Neutrophil (primary cell): Measurements from ENCODE around the gene TPGS2.
A peak's percentile ranks its signal among the peaks of the same experiment; 100 is the strongest.
"Not testable (repeated sequence)": the region's sequence is repeated elsewhere in the genome, so short reads cannot be mapped to it uniquely, and the experiment has no call there.

Source experiments
- H3K27ac ChIP-seq: fragments of 200-600 bp; sonication (generic); 2 replicates; pipeline ENCODE4 v1.5.1; 2016; ENCODE audit warnings: mild to moderate bottlenecking, moderate library complexity
- H3K27me3 ChIP-seq: fragments of 200-600 bp; sonication (generic); 2 replicates; pipeline ENCODE4 v1.6.0; 2016; ENCODE audit warnings: mild to moderate bottlenecking
- H3K36me3 ChIP-seq: fragments of 200-600 bp; sonication (generic); 2 replicates; pipeline ENCODE4 v1.5.1; 2017
- H3K4me1 ChIP-seq, 2 experiments: fragments of 200-600 bp in 1 of 2; sonication (generic) in 1 of 2; 1 replicate in 1 of 2; 2 replicates in 1 of 2; pipeline versions ENCODE4 v1.5.1 to v1.6.1; 2013 to 2016; ENCODE audit warnings: low read depth in 1 of 2, low read length in 1 of 2, mild to moderate bottlenecking in 1 of 2, moderate library complexity in 1 of 2; ENCODE audit not compliant: control insufficient read depth in 1 of 2, insufficient read depth in 1 of 2
- H3K4me3 ChIP-seq, 2 experiments: fragments of 200-600 bp in 1 of 2; sonication (generic) in 1 of 2; 1 replicate in 1 of 2; 2 replicates in 1 of 2; pipeline ENCODE4 v1.5.1; 2013 to 2016; ENCODE audit warnings: low read depth in 1 of 2, low read length in 1 of 2, mild to moderate bottlenecking in 1 of 2, moderate library complexity in 1 of 2
- H3K9me3 ChIP-seq: fragments of 200-600 bp; sonication (generic); 2 replicates; pipeline ENCODE4 v1.5.1; 2016
- CTCF ChIP-seq: fragments of 200-600 bp; sonication (generic); IDR thresholded peaks from 2 replicates; pipeline ENCODE4 v1.5.1; 2016; ENCODE audit warnings: antibody characterized with exemption

The TPGS2 gene, protein sequence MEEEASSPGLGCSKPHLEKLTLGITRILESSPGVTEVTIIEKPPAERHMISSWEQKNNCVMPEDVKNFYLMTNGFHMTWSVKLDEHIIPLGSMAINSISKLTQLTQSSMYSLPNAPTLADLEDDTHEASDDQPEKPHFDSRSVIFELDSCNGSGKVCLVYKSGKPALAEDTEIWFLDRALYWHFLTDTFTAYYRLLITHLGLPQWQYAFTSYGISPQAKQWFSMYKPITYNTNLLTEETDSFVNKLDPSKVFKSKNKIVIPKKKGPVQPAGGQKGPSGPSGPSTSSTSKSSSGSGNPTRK

DNA sequence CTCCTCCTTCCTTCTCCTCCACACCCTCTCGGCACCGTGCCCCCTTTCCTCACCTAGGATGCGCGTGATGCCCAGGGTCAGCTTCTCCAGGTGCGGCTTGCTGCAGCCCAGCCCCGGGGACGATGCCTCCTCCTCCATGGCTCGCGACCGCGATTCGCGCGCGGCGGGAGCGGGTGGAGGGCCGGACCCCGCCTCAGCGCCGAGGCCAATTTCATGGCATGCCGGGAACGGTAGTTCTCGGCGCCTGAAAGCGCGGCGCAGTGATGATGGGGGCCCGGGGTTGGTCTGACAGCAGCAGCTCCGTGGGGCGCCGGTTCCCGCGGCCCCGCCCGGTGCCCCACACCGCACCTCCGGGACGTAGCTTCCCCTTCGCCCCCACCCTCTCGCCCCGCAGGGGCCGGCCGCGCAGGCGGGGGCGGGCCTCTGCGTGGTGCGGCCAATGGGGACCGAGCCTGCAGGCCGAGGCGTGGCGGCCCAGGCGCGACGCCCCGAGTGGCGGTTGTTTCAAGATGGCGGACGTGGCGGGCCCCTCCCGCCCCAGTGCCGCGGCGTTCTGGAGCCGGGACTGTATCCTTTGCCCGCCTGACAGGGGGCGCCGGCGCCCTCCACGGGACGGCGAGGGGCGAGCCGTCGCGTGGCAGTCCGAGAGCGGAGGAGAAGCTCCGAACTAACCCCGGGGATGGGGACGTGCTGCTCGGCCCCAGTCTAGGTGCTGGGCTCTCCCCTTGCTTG lies at the start of gene TPGS2, which contains the start of gene KIAA1328:
TPGS2 (minus strand) TSS at position 373 of the 732 bp plus-strand sequence; CDS start at position 138, 235 bp downstream.
KIAA1328 (plus strand) TSS at position 498 of the 732 bp plus-strand sequence; CDS start at position 510, 12 bp downstream.
- Histone ChIP-seq H3K27ac (peak within 1 kb of the TSS; percentile 73), H3K9me3 (no peaks in the 10 kb centered on the region), H3K4me3 (peak within 1 kb of the TSS; percentile 94), H3K27me3 (no peaks in the 10 kb centered on the region), H3K36me3 (no peaks in the 10 kb centered on the region), H3K4me1 (peaks cover 17 to 18% of the 10 kb centered on the region in 2 experiments)
- peak; percentile 39 for TF ChIP-seq CTCF

DNA sequence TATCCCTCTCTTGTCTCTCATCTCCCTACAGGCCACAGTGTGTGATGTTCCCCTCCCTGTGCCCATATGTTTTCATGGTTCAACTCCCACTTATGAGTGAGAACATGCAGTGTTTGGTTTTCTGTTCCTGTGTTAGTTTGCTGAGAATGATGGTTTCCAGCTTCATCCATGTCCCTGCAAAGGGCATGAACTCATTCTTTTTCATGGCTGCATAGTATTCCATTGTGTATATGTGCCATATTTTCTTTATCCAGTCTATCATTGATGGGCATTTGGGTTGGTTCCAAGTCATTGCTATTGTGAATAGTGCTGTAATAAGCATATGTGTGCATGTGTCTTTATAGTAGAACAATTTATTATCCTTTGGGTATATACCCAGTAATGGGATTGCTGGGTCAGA lies 45.0 kb upstream of the TPGS2 start:
- not testable (repeated sequence) for H3K36me3 ChIP-seq, H3K27me3 ChIP-seq, H3K27ac ChIP-seq, H3K4me1 ChIP-seq, H3K9me3 ChIP-seq, H3K4me3 ChIP-seq

- H3K27me3 ChIP-seq = no peaks in the 10 kb centered on the region
- H3K36me3 ChIP-seq = no peaks in the 10 kb centered on the region
- H3K4me1 ChIP-seq = no peaks in the 10 kb centered on the region
- TF ChIP-seq CTCF = no peak
- no peak overlapping the region for H3K27ac ChIP-seq
- H3K9me3 ChIP-seq = peaks cover 5% of the 10 kb centered on the region
- H3K4me3 ChIP-seq = no peak overlapping the region
Observed at GRCh38 chr18:36872329-36872728, 43.5 kb upstream of the TPGS2 start.

DNA sequence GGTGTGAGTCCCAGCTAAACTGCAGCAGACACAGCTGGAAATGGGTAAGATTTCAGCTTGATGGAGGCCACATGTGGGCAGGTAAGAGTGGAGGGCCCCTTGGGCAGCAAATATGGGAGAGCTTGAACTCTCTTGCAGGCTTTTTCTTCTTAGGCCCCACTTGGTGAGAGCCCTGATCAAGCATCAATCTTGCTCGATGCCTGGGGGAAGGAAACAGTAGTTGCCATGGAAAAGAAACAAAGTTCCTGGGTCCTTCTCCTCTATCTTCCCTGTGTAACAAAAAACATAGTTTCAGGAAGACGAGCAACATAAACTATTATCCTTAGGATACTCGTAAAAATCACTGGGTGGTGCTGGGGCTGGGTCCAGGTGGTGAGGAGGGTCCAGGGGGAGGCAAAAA lies 43.0 kb upstream of the TPGS2 start:
- no peak for TF ChIP-seq CTCF
- Histone ChIP-seq H3K4me3 (no peak overlapping the region), H3K4me1 (no peaks in the 10 kb centered on the region), H3K9me3 (peaks cover 5% of the 10 kb centered on the region), H3K27me3 (no peaks in the 10 kb centered on the region), H3K36me3 (no peaks in the 10 kb centered on the region), H3K27ac (no peak overlapping the region)

- no peak overlapping the region for H3K4me3 ChIP-seq
- H3K27me3 ChIP-seq = no peaks in the 10 kb centered on the region
- TF ChIP-seq CTCF = no peak
- H3K9me3 ChIP-seq = no peaks in the 10 kb centered on the region
- no peak overlapping the region for H3K27ac ChIP-seq
- no peaks in the 10 kb centered on the region for H3K36me3 ChIP-seq
- H3K4me1 ChIP-seq = no peaks in the 10 kb centered on the region
Observed at GRCh38 chr18:36867056-36867455, 38.3 kb upstream of the TPGS2 start.

DNA sequence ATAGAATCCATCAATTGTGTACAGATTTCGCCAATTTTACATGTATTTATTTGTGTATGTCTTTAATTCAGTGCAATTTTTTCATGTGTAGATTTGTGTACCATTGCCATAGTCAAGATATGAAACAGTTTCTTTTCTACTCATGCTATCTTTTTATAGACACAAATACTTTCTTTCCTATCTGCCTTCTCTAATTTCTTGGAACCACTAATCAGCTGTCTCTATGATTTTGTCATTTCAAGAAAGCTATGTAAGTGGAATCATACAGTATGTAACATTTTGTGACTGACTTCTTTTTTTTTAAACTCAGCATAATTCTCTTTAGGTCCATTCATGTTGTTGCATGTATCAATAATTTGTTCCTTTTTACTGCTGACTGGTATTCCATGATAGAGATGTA lies 33.4 kb upstream of the TPGS2 start:
- H3K27me3 ChIP-seq = no peaks in the 10 kb centered on the region
- TF ChIP-seq CTCF = no peak
- no peaks in the 10 kb centered on the region for H3K36me3 ChIP-seq
- no peaks in the 10 kb centered on the region for H3K9me3 ChIP-seq
- no peak overlapping the region for H3K27ac ChIP-seq
- no peaks in the 10 kb centered on the region for H3K4me1 ChIP-seq
- no peak overlapping the region for H3K4me3 ChIP-seq
